GM12801 (cell line): ENCODE data around the gene IDH3G.

Source experiments
- CTCF ChIP-seq: IDR thresholded peaks from one replicate; pipeline ENCODE4 v1.5.1; 2011; ENCODE audit warnings: control low read depth; ENCODE audit not compliant: insufficient read length; ENCODE audit errors: extremely low read depth

The IDH3G gene

GRCh38 chrX:153794897-153795816 is 982 bp upstream of the IDH3G start:
- TF ChIP-seq CTCF, result no peak

GRCh38 chrX:153793291-153793690 is 884 bp downstream of the IDH3G start:
- no peak for TF ChIP-seq CTCF

- no peak for TF ChIP-seq CTCF
Observed at GRCh38 chrX:153792368-153792767, 1.8 kb downstream of the IDH3G start.

GRCh38 chrX:153791104-153791852 is 2.9 kb downstream of the IDH3G start:
- no peak for TF ChIP-seq CTCF

GRCh38 chrX:153789654-153790053 is 4.5 kb downstream of the IDH3G start:
- TF ChIP-seq CTCF, result no peak

GRCh38 chrX:153786669-153787068 is 7.5 kb downstream of the IDH3G start:
- TF ChIP-seq CTCF, result no peak

- no peak for TF ChIP-seq CTCF
Observed at GRCh38 chrX:153784325-153784967, 9.7 kb downstream of the IDH3G start.
